Effector CD4-positive, alpha-beta T cell (primary cell): ENCODE data around the gene HOXA9.

Experiments used
- DNase-seq: peaks from one replicate; pipeline ENCODE4 v3.0.0-alpha.2; 2020

HOXA9 gene

GRCh38 chr7:27163288-27164044 is 1.9 kb downstream of the HOXA9 start:
- no peak for DNase-seq

GRCh38 chr7:27162561-27163287 is 2.6 kb downstream of the HOXA9 start:
- DNase-seq: no peak

- DNase-seq: no peak
Measured at GRCh38 chr7:27161721-27162560, 3.4 kb downstream of the HOXA9 start.

- no peak for DNase-seq
Measured at GRCh38 chr7:27161214-27161720, 4.1 kb downstream of the HOXA9 start.

- DNase-seq: peak; percentile 82
Measured at GRCh38 chr7:27160546-27161213, 4.7 kb downstream of the HOXA9 start.

- DNase-seq: no peak
Measured at GRCh38 chr7:27160145-27160545, 5.2 kb downstream of the HOXA9 start.

GRCh38 chr7:27159266-27160144 is 5.8 kb downstream of the HOXA9 start:
- DNase-seq: no peak

GRCh38 chr7:27158436-27159265 is 6.7 kb downstream of the HOXA9 start:
- DNase-seq: no peak

GRCh38 chr7:27157702-27158431 is 7.5 kb downstream of the HOXA9 start:
- DNase-seq: no peak

DNA sequence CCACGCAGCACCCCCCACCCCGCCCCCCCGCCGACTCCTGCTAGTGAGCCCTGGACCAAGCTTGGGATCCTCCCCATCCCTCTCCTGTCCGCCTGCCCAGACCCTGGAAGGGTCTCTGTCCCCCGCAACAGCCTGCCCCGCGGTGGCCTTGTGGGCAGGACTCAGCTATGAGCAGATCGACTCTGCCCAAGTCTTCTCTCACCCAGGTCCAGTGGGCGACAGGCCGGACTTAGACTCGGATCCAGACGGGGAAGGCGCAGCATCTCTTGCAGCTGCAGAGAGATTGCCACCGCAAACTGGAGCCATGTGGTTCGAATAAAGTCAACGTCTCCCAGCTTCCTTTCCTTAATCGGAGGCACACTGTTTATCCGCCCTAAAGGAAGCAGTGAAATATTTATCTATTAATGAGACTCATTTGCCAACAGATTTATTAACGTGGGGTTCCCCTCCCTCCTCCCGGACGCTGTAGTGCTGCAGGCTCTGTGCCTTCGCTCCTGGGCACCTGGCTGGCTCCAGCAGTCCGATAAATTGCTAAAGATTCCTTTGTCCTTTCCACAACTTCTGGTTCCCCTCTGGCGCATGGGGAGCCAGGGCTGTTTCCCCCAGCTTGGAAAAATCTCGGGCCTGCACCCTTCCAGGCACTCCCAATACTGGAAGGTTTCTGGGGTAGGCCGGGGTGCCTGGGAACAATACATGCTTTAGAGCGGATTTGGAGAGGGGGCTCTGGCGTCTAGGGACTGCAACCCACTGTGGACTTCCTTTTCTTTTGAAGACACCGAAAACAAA is 8.2 kb downstream of the HOXA9 start:
- DNase-seq: no peak

GRCh38 chr7:27156508-27156898 is 8.8 kb downstream of the HOXA9 start, which contains the start of gene HOXA7:
HOXA7 (minus strand) TSS chr7:27156675; CDS start chr7:27156545, 130 bp downstream.
- no peak for DNase-seq

DNA sequence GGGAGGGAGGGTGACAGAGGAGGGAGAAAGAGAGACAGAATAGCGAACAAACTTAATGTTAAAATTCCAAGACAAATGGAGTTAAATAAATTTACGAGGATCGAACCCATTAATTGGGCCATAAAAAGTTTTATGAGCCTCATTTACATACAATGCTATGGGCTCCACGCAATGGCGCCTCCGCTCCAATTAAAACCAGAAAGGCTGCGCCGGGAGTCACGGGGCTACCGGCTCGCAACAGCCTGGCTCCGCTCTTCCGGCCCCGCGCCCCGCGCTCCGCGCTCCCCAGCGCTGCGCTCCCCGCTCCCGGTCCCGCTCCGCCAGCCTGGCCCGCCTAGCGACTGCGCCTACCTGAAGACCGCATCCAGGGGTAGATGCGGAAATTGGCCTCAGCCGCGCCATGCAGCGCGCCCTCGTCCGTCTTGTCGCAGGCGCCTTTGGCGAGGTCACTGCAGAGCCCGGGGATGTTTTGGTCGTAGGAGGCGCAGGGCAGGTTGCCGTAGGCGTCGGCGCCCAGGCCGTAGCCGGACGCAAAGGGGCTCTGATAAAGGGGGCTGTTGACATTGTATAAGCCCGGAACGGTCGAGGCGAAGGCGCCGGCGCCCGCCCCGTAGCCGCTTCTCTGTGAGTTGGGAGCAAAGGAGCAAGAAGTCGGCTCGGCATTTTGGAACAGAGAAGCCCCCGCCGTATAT is 9.4 kb downstream of the HOXA9 start:
- no peak for DNase-seq

DNA sequence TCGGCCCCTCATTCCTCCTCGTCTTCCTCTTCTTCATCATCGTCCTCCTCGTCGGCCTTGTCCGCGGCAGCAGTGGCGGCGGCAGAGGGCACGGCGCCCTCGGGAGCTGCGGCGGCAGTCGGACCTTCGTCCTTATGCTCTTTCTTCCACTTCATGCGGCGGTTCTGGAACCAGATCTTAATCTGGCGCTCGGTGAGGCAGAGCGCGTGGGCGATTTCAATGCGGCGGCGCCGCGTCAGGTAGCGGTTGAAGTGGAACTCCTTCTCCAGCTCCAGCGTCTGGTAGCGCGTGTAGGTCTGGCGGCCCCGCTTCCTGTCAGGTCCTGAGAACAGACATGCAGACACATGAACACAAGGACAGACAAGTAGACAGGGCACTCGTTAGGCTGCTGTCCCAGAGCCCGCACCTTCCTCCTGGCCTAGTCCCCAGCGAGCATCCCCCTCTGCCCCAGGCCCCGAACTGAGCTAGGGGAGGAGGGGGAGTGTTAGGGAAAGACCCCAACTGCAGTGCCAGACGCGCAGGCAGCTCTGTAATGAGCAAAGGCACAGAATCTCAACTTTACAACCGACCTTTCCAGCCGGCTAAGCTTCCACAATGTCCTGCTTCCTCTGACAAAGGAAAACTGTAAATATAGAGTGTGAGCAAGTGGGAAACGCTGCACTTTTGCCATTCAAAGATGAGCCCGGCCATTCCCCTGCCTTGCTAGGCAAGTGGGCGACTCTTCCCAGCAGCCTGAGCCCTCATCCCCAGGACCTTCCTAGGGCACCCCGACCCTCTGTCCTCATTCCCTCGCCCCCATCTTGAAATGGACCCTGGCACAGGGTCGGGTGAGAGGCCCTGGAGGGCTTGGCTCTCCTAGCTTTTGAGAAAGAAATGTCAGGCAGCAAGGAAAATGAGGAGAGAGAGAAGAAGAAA is 10.2 kb downstream of the HOXA9 start:
- no peak for DNase-seq

DNA sequence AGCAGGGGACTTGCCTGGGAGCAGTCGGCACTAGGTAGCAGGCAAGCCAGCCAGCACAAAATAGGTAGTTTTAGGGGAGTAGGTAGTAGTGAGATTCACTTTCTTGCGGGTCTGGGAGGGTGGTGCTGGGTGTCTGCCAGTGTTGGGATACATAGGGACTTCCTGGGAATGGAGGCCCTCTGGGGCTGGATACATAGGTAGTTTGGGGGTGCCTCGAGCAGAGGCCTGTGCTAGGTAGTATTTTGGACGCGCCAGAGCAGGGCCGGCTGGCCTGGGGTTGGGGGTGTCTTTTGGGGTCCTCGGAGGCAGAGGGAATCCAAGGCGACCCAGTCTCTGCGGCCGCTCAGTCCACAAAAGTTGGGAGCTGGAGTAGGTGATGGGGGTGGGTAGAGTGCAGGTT is 11.0 kb downstream of the HOXA9 start:
- DNase-seq: no peak

DNA sequence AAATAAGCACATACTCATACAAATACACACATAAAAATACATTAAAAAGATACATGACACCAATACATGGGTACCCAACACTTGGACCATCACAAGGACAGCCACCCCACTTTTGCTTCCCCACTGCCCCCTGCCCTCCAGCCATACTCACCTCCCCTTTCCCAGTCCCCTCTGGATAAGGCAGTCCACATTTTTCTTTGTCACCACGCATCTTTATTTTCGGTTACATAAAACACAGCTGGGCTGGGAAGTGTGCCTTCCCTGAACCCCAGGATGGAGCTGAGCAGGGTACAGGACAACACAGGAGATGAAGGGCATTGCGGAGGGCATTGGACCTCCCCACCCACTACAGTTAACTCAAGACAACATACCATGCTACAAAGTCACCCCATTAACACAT is 11.8 kb downstream of the HOXA9 start:
- DNase-seq: no peak

GRCh38 chr7:27152816-27153442 is 12.4 kb downstream of the HOXA9 start:
- no peak for DNase-seq
